Measurements from ENCODE around the gene CST3. TPM values are rescaled to one million over a fixed set of nuclear protein-coding genes. Genes with fewer than 3 reads are reported as not detected.
"Not testable (repeated sequence)": the region's sequence is repeated elsewhere in the genome, so short reads cannot be mapped to it uniquely, and the experiment has no call there.

The CST3 gene
- total RNA-seq, 1 donor from 2014 or later, result 63.6 TPM

DNA sequence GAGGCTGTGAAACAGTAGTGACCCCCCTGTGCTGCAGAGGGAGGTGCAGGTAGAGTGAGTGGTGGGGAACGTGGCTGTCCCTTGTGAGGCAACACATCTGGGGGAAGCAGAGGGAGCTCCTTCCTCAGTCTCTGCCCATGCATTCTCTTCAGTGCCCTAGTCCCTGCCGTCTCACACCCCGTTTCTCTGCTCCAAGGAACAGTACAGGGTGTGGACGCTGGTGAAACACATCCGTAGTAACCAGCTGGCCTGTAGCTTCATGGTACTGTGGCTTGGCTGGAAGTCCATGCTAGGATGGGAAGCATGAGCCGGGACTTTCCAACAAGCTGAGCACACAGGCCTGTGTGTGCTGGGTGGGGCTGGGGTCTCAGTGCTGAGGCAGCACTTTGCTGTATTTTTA, 25.4 kb upstream of the CST3 start:
- DNase-seq (ENCODE audit: low spot score in 2 of 2) (no peak), FAIRE-seq (no peak)

DNA sequence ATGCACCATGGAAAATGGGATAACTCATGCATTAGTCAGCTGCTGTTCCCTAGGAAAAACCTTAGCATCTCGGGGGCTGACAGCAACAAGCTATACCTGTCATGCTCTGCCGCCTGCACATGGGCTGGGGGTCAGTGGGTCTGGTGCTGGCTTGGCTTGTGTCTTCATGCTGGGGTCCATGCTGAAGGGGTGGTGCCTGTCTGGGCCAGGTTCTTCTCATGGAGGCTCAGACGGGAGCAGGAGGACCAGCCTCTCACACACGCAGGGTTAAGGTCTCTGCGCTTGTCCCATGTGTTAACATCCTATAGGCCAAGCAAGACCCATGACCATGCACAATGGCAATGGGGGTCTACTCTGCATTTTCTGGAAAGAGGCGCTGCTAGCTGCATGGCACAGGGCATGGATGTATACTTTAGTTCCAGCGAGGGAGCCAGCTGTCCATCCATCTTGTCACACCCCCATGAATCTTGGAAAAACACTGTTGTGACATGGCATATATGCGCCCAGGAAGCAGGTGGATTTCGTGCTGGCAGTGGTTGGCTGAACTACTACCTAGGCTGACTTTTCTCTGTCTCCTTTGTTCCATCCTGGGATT, 24.6 kb upstream of the CST3 start:
- no peak for FAIRE-seq

DNA sequence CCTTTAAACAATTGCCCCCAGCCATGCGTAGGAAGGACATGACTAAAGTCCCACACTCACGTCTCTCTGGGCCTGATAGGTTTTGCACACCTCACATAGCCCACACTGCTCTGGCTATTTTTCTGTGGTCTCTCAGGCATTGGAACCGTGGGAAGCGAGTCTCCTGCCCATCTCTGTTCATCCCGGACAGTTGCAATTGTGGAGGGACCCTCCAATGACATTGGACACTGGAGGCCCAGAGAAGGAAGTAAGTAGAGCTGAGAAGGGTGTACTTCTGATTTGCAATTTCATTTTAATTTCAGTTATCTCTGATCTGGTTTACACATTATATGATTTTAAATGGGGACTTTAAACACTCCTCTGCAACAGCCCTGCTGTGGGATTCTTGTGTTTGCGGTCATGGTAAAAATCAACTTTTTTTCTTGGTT, 23.3 kb upstream of the CST3 start:
- DNase-seq (ENCODE audit: low spot score in 2 of 2) (no peak), FAIRE-seq (no peak)

More for the DNA sequence above, 24.6 kb upstream of the CST3 start:
- no peak for DNase-seq (ENCODE audit: low spot score in 2 of 2)

DNA sequence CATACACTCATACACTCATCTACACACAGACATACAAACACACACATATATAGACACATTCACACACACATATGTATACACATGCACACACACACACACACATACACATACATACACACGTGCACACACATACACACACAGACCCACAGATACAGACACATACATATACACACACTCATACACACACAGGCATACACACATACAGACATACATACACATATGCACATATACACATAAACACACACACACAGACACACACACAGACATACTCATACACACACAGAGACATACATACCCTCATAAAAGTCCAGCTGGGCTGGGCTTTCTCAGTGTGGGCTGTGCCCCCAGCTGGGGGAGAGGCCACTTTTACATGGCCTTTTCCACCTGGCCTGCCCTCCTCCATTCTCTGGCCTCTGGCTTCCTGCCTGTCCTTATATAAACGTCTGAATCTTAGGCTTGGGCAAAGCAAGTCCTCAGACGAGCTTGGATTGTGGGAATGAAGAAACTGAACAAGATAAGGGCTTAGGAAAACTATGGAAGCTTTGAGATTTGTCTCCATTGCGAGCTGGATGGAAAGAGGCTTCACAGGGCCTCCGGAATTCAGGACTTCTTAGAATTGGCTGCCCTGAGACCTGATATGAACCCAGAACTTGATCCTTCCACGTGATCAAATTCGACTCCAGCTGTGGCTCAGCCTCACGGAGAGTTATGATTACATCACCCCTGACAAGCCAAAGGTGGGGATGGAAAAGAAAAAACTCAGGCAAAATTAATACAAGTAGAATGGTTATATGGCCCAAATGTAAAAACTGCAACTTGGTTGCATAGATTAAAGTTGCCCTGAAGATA, 22.5 kb upstream of the CST3 start:
- no peak for FAIRE-seq
- no peak for DNase-seq (ENCODE audit: low spot score in 2 of 2)

DNA sequence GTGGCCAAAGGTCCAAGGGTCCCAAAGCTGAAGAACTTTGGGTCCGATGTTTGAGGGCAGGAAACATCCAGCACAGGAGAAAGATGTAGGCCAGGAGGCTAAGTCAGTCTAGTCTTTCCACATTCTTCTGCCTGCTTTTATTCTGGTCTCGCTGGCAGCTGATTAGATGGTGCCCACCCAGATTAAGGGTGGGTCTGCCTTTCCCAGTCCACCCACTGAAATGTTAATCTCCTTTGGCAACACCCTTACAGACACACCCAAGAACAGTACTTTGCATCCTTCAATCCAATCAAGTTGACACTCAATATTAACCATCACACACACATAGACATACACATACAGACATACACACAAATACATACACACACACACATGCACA, 21.8 kb upstream of the CST3 start:
- FAIRE-seq; DNase-seq (ENCODE audit: low spot score in 2 of 2): not testable (repeated sequence)

GRCh38 chr20:23658989-23659609, 21.3 kb upstream of the CST3 start:
- DNase-seq (ENCODE audit: low spot score in 2 of 2), result no peak
- FAIRE-seq, result no peak

DNA sequence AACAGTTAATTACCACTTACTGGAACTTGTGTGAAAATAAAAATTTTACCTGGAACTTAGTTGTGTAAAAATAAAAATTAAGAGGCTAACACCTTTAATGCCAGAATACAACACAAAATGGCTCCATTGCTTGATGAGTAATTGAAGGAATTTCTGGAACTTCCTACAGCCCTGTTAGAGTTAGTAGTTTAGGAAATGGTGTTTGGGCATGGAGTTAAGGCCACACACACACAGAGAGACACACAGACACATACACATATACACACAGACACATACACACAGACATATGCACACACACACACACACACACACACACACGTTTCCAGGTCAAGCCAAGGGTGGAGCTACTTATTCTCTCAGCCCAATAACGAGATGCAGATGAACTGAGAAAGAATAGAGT, 20.6 kb upstream of the CST3 start:
- FAIRE-seq (no peak), DNase-seq (ENCODE audit: low spot score in 2 of 2) (no peak)

- DNase-seq (ENCODE audit: low spot score in 2 of 2) (no peak), FAIRE-seq (no peak)
Observed at GRCh38 chr20:23657202-23657601, 19.4 kb upstream of the CST3 start.

- DNase-seq (ENCODE audit: low spot score in 2 of 2) (no peak), FAIRE-seq (no peak)
Observed at GRCh38 chr20:23656372-23656771, 18.6 kb upstream of the CST3 start.

GRCh38 chr20:23655491-23656211, 17.9 kb upstream of the CST3 start:
- FAIRE-seq (no peak), DNase-seq (ENCODE audit: low spot score in 2 of 2) (no peak)

DNA sequence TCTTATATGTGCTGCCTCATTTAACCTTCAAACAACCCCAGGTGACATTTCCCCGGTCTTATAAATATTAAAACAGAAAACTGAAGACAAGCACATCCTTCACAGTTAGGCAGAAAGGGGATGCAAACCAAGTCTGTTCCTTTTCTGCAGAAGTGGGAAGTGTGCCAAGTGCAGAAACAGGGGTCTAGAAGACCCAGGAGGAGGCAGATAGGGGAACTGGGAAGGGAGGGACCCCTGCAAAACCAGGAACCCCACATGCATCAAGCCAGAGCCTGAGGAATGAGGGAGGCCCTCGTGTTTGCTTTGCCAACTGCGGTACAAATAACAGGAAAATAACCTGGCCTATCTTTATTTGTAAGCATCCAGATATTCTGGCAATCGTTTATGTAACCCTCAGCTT, 17.0 kb upstream of the CST3 start:
- no peak for DNase-seq (ENCODE audit: low spot score in 2 of 2)

GRCh38 chr20:23654000-23654399, 16.2 kb upstream of the CST3 start:
- DNase-seq (ENCODE audit: low spot score in 2 of 2) (no peak), FAIRE-seq (no peak)

More for the DNA sequence above, 17.0 kb upstream of the CST3 start:
- no peak for FAIRE-seq

DNA sequence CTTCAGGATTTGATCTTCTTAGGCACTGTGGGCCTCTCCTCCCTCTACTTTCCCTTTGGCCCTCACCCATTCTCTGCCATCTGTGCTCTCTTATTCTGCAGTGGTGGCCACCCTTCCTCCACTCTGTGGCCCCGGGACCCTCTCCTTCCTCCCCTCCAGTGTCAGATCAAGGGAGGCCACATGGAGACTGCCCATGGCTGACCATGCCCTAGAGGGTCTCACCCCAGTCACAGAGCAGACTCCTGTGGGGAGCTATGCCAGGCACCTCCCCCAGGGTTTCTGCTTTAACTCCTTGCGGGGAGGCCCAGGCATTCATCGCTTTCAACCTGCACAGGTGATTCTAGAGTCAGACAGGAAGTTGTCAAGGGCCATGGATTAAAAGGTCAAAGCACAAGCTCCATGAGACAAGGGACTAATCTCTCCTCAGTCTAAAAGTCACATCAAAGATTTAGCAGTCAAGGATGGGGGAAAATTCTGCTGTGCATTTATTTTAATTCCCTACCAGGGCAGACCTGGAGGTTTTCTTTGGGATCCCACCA, 15.7 kb upstream of the CST3 start:
- FAIRE-seq (no peak), DNase-seq (ENCODE audit: low spot score in 2 of 2) (no peak)

GRCh38 chr20:23652926-23653325, 15.2 kb upstream of the CST3 start:
- FAIRE-seq (no peak), DNase-seq (ENCODE audit: low spot score in 2 of 2) (no peak)

DNA sequence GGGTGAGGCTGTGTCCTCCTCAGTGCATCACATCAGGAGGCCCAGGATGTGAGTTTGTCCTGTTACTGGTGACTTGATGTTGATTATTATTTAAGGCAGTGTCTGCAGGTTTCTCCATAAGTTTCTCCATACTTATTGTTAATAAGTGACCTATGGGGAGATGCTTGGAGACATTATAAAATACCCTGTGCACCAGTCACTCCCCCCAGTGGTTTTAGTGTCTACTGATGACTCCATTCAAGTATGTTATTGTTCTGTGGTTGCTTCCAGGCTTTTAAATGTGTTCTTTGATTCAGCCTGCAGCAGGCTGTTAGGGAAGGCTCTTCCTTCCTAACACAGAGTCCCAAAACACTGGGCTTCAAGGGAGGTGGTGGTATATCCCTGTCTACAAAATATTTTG, 14.6 kb upstream of the CST3 start:
- no peak for FAIRE-seq
- DNase-seq (ENCODE audit: low spot score in 2 of 2), result no peak

- DNase-seq (ENCODE audit: low spot score in 2 of 2) (no peak), FAIRE-seq (no peak)
Observed at GRCh38 chr20:23651117-23651516, 13.4 kb upstream of the CST3 start.

DNA sequence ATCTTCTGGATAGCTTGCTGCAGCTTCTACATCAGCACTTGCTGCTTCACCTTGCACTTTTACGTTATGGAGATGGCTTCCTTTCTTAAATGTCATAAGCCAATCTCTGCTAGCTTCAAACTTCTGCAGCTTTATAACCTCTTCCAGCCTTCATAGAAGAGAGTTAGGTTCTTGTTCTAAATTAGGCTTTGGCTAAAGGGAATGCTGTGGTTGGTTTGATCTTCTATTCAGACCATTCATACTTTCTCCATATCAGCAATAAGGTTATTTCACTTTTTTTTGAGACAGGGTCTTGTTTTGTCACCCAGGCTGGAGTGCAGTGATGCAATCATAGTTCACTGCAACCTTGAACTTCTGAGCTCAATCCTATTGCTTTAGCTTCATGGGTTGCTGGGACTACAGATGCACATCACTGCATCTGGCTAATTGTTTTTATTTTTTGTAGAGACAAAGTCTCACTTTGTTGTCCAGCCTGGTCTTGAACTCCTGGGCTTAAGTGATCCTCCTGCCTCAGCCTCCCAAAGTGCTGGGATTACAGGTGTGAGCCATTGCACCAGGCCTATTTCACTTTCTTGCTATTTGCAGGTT, 12.2 kb upstream of the CST3 start:
- FAIRE-seq (no peak), DNase-seq (ENCODE audit: low spot score in 2 of 2) (no peak)

DNA sequence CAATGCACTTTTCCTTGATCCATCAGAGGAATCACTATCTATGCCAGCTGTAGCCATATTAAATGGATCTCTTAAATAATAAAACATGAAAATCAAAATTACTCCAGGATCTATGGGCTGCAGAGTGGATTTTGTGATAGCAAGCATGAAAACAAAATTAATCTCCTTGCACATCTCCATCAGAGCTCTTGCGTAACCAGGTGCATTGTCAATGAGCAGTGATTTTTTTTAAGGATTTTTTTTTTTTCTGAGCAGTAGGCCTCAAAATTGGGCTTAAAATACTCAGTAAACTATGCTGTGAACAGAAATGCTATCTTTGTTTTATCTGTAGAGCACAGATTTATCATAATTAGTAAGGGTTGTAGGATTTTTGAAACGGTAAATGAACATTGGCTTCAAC, 11.5 kb upstream of the CST3 start:
- no peak for DNase-seq (ENCODE audit: low spot score in 2 of 2)
- FAIRE-seq, result no peak

GRCh38 chr20:23647346-23647745, 9.6 kb upstream of the CST3 start:
- FAIRE-seq, result no peak

GRCh38 chr20:23646106-23646873, 8.5 kb upstream of the CST3 start:
- FAIRE-seq (no peak), DNase-seq (ENCODE audit: low spot score in 2 of 2) (no peak)

More at GRCh38 chr20:23647346-23647745, 9.6 kb upstream of the CST3 start:
- no peak for DNase-seq (ENCODE audit: low spot score in 2 of 2)
